Measurements from ENCODE around the gene SRPRB. TPM values are rescaled to one million over a fixed set of nuclear protein-coding genes. Genes with fewer than 3 reads are reported as not detected.
"Not testable (repeated sequence)": the region's sequence is repeated elsewhere in the genome, so short reads cannot be mapped to it uniquely, and the experiment has no call there.

Gene SRPRB
- total RNA-seq, 1 experiment from 2014 or later = 96.0 TPM

- DNase-seq (ENCODE audit: low spot score) = no peak
These were observed 27.6 kb upstream of the SRPRB start for GRCh38 chr3:133777807-133778568.

GRCh38 chr3:133779626-133780203 is 25.9 kb upstream of the SRPRB start:
- DNase-seq (ENCODE audit: low spot score) = no peak

DNA sequence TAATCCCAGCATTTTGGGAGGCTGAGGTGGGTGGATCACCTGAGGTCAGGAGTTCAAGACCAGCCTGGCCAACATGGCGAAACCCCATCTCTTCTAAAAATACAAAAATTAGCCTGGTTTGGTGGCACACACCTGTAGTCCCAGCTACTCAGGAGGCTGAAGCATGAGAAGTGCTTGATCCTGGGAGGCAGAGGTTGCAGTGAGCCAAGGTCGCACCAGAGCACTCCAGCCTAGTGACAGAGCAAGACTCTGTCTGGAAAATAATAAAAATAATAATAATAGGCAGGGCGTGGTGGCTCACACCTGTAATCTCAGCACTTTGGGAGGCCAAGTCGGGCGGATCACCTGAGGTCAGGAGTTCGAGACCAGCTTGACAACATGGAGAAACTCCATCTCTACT is 24.9 kb upstream of the SRPRB start:
- DNase-seq (ENCODE audit: low spot score) = not testable (repeated sequence)

DNA sequence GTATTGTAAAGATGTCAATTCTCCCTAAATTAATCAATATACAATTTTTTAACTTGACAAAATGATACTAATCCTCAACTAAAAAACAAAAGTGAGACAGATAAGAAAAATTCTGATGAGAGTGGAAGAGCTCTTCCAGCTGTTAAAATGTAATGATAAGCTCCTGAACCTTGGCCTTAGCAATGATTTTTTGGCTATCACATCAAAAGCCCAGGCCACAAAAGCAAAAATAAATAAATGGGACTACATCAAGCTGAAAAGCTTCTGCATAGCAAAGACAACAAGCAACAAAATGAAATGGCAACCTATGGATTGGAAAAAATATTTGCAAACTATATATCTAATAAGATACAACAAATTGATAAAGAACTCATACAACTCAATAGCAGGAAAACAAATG is 24.0 kb upstream of the SRPRB start:
- no peak for DNase-seq (ENCODE audit: low spot score)

DNA sequence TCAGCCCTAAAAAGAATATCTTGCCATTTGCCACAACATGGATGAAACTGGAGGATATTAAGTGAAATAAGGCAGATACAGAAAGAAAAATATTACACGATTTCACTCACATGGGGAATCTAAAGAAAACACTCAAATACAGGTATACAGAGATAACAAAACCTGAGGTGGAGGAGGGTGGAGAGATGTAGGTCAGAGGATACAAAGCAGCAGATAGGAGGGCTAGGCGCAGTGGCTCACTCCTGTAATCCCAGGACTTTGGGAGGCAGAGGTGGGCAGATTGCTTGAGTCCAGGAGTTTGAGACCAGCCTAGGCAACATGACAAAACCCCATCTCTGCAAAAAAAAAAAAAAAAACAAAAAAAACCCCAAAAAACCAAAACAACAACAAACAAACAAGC is 23.2 kb upstream of the SRPRB start:
- no peak for DNase-seq (ENCODE audit: low spot score)

DNA sequence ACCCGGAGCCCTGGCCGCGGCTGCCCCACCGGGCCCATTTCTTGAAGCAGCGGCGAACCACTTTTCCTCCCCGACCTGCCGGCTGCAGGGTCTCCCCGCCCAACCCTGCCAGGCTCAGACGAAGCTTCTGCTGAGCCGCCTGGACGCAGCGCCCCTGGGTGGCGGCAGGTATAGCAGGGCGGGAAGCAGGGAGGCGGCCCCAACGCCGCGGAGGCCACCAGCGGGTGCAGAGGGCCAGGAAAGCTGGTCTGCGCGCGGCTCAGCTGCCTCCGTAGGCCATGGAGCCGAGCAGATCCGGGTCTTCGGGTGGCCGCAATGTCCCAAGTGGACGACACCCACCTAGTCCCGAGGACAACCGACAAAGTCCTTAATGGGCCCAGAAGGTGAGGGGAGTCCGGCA is 21.9 kb upstream of the SRPRB start:
- DNase-seq (ENCODE audit: low spot score) = no peak

DNA sequence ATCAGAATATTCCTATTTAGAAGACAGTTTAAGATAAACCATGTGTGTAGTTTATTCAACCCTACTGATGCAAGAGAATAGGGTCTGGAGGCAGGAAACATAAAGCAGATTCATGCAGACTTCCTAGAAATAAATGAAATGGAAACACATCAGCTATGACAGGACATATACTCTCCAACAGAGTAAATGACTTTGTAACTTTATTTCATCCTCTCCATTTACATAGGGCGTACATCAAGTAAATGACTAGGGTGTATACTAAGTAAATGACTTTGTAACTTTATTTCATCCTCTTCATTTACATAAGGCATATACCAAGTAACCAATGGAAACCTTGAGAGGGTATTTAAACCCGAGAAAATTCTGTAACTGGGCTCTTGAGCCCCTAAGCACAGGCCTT is 17.6 kb upstream of the SRPRB start:
- no peak for DNase-seq (ENCODE audit: low spot score)

DNA sequence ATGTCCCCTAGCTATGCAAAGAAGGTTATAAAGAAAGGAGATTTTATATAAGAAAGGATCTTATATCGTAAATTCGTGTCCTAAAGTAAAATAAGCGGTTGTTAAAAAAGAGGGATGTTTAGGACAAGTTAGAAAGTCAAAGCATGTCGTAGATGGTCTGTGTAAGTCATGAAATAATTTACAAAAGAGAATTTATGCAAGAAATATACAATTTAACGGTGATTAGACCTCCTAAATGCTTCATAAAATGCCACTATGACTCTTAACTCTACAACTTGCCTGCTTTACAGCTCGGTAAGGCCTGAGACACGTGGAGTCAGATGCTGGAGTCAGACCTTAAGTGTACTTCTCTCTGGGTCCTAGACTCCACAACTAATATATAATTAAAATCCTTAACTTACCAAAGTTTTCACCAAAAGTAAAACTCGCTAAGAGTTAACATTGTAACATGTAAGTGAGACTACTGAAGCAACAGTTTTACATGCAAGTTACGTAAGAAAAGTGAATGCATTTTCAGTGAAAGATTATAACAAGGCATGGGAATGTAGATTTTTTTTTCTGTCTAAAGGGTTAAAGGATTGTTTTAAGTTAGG is 13.3 kb upstream of the SRPRB start:
- DNase-seq (ENCODE audit: low spot score) = peak; percentile 32

DNA sequence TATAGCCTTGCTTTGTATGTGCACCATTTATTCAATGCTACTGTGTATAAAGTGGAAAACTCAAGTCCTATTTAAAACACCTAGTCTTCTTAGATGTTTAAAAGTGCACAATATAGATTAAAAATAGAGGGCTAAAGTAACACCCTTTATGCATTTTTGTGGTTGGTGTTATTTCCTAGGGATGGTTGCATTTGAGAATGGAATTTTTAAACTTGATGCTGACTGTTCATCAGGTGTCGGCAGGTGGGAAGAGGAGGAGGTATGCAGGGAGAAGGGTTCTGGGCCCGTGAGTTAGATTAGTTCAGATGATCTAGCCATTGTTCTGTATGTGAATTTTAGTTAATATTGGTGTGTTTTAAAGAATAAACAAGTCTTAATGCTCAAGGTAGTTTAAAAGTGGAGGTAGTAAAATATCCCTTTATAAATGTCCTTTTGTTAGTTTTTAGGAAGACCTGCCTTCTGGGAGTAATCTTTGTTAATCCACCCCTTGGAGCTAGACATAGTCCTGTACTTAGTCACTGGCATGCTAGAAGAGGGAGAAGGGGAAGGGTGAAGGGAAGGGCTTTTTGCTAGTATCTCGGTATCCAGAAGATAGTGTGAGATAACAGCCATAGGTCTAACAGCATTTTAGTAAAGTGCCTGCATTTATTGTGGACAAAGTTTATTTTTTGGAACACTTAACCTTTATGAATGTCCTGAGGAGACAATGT is 8.1 kb upstream of the SRPRB start:
- peak; percentile 13 for DNase-seq (ENCODE audit: low spot score)

DNA sequence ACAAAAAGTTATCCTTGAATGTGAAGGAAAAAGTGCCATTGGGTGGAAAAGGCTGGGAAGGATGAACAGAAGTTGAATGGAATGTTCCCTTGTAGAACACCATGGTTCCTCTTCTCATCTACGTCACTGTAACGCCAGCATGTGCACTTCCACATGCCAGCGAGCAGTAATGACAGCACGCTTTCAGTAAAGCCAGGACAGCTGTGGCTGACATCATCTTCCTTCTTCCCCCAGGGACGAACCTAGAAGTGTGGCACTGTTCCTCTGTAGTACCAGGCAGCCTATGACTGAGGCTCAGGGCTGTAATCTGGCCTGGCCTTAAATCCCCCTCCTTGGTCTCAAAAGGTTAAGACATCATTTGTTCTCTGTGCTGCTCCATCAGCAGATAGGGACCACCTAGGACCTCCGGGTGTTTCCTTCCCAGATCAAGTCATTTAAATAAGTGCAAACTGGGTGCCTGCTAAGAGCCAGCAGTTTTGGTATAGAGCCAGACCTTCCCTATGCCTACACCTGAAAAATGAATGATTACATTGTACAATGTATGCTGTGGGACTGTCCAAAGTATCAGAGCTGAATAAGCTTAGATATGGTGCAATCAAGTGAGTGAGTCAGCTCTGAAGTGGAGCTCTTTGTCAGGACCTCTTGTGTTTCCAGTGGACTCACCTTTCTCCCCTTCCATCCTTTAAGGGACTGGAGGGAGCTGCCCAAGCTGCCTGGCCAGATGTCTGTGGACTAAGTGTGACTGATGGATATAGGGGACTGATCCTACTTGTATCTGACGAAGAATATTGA is 5.6 kb upstream of the SRPRB start:
- peak; percentile 10 for DNase-seq (ENCODE audit: low spot score)

DNA sequence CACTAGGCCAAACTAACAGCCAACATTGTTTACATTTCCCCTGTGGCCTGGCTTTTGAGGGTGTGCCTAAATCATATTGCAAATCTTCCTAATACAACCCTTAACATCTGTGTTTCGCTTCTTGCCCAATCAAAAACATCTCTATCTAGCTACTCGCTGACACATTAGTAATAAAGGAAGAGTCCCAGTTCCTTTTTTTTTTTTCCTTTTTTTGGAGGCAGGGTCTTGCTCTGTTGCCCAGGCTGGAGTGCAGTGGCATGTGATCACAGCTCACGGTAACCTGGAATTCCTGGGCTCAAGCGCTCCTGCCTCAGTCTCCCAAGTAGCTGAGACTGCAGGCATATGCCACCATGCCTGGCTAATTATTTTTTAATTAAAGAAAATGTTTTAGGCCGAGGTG is 2.1 kb upstream of the SRPRB start:
- no peak for DNase-seq (ENCODE audit: low spot score)

DNA sequence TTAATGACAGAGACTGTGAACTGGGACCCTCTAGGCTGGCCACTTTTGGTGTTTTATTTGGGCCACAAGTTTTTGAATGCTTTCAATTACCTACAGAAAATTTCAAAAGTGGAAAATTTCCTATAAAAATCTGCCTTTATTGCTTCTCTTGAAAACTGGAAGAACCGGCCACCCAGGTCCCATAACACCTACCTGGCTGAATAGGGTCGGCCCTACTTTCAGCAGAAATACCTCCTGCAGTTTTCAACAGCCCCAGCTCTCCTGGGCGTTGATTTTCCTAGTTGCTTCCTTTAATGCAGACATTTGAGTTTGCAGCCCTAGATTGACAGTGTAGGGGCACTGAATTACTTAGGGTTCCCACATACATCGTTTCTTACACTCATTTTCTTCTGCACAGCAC is 719 bp upstream of the SRPRB start:
- no peak for DNase-seq (ENCODE audit: low spot score)

GRCh38 chr3:133805384-133805701 is 272 bp upstream of the SRPRB start:
- no peak for DNase-seq (ENCODE audit: low spot score)

GRCh38 chr3:133812872-133813271 is 7.3 kb downstream of the SRPRB start:
- DNase-seq (ENCODE audit: low spot score) = no peak

DNA sequence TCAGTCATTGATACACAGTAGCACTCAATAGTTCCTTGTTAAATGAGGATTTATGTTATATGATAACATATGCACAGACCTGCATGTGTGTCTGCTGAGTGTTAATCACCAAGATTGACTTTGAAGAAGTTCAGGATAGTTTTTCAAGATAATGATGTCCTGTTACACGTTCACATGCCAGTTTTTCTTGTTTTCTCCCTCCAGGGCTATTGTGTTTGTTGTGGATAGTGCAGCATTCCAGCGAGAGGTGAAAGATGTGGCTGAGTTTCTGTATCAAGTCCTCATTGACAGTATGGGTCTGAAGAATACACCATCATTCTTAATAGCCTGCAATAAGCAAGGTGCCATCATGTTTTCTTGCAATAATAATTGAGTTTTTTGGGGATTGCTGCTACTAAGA is 9.8 kb downstream of the SRPRB start:
- no peak for DNase-seq (ENCODE audit: low spot score)

DNA sequence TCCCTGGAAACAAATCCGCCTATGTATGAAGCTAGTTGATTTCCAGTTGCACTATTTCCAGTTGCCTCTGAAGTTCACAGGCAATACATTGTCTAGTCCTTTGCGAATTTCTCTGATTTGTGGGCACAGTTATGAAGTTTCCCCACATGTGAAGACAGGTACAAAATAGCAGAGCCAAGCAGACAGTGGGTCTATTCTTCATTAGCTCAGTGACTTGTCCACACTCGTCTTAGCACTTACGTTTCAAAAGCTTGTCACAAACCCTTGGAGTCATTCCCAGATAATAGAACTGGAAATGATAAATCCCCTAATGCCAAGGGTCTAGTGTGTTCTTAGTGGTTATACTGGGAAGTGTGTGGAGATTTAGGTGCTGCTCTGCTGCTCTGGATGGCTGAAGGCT is 14.5 kb downstream of the SRPRB start:
- DNase-seq (ENCODE audit: low spot score) = no peak

DNA sequence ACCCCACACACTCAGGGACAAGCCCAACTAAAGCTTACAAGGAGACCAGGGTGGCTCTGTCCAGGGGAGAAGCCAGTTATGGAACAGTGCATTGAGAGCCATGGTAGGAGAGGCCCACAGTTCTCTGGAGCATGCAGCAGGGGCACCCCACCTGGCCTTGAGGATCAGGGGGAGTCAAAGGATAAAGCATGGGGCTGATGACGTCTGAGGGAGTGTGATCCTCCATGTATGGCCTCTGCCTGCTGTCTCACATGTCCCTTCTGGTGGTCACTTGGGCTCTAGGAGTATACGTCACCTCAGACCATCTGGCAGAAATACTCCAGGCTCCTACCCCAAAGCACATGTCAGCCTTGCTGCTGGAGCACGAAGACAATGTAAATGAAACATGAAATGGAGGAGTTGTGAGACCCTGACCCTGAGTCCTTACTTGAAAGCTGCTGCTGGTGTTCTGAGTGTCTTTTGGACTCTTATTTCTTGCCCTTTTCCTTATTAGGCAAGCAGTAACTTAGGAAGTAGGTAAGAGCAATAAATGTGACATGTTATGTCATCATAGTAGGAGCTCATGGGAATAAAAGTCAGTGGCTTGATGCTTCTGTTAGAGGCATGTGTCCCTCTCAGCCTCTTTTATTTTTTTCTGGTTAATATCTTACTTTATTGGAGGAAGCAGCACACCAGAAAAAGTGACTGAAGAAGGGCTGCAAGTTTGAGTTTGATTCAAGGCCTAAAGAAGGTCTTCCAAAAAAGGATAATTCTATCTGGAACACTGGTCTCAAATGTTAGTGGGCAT is 15.5 kb downstream of the SRPRB start:
- no peak for DNase-seq (ENCODE audit: low spot score)

GRCh38 chr3:133821767-133822638 is 16.4 kb downstream of the SRPRB start:
- peak; percentile 97 for DNase-seq (ENCODE audit: low spot score)

DNA sequence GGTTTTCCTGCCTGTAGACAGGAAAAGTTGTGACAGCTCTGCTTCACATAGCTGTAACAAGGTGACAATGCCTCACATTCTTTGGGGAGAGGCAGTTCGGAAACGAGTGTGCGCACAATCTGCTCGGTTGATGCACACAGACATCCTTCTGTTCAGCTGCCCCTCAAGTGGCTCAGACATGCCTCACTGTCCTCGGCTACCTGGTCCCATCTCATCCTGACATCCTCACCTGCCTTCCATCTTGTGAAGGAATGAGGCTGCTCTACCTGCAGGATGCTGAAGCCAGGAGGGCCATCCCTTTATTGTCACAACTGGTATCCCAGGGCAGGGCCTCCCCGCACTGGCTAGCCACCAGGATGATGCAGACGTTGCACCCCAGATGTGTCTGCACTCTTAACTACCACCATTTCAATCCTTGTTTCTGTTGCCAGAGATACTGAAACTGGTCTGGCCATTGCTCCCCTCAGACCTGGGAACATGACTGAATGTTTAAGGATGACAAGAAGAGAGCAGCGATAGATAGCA is 19.4 kb downstream of the SRPRB start:
- no peak for DNase-seq (ENCODE audit: low spot score)
